CD4-positive, alpha-beta T cell (primary cell): ENCODE measurements around the gene ZNF536. TPM values are rescaled to one million over a fixed set of nuclear protein-coding genes. Genes with fewer than 3 reads are reported as not detected.

Experiments
- ATAC-seq: fragments of 200-7000 bp; cut with Tn5 transposase; one replicate; pipeline ENCODE4 v1.10.0; 2022; ENCODE audit warnings: mild to moderate bottlenecking; ENCODE audit not compliant: poor library complexity
- CTCF ChIA-PET: fragments of 350-600 bp; sonication (Branson Sonifier 250); formaldehyde crosslinking; loops from one replicate; lab custom pipeline; 2021; ENCODE audit warnings: antibody characterized with exemption, inconsistent platforms; lab: Charles Lee
- POLR2A ChIA-PET: fragments of 350-600 bp; sonication (Branson Sonifier 250); formaldehyde crosslinking; loops from one replicate; lab custom pipeline; 2021; ENCODE audit warnings: antibody characterized with exemption, inconsistent platforms; lab: Charles Lee
- DNase-seq, 14 experiments: peaks; one replicate each; pipeline ENCODE4 v3.0.0-alpha.2; 2013 to 2020; ENCODE audit warnings: mixed read lengths in 2 of 14
- H3K27ac ChIP-seq, 2 donors: one replicate each; pipeline versions ENCODE4 v1.5.1 to v1.7.0; 2013; ENCODE audit warnings: low read length in 2 of 2, low read depth in 1 of 2, mild to moderate bottlenecking in 1 of 2
- H3K27me3 ChIP-seq, 2 experiments: 1 replicate in 1 of 2; 2 replicates in 1 of 2; pipeline versions ENCODE4 v1.6.1 to v1.7.0; 2013; ENCODE audit warnings: low read length in 2 of 2, control low read depth in 1 of 2, mild to moderate bottlenecking in 1 of 2, moderate library complexity in 1 of 2; ENCODE audit not compliant: insufficient read depth in 2 of 2, control insufficient read depth in 1 of 2
- H3K36me3 ChIP-seq: one replicate; pipeline ENCODE4 v1.6.1; 2013; ENCODE audit warnings: low read length, control low read depth; ENCODE audit not compliant: insufficient read depth
- H3K4me1 ChIP-seq: one replicate; pipeline ENCODE4 v1.6.1; 2013; ENCODE audit warnings: low read length, control low read depth; ENCODE audit not compliant: insufficient read depth
- H3K4me3 ChIP-seq: one replicate; pipeline ENCODE4 v1.5.1; 2013; ENCODE audit warnings: mild to moderate bottlenecking, low read length, moderate library complexity
- H3K9me3 ChIP-seq, 2 experiments: 1 replicate in 1 of 2; 2 replicates in 1 of 2; pipeline versions ENCODE4 v1.6.1 to v1.7.0; 2013; ENCODE audit warnings: low read length in 2 of 2, mild to moderate bottlenecking in 2 of 2, control low read depth in 1 of 2, moderate library complexity in 1 of 2; ENCODE audit not compliant: control insufficient read depth in 1 of 2, insufficient read depth in 1 of 2
- H3K27ac Mint-ChIP-seq: one replicate; pipeline ENCODE4 v1.8.0; 2020; ENCODE audit warnings: mixed read lengths
- H3K27me3 Mint-ChIP-seq: one replicate; pipeline ENCODE4 v1.8.0; 2021; ENCODE audit warnings: mixed read lengths
- H3K36me3 Mint-ChIP-seq: one replicate; pipeline ENCODE4 v1.8.0; 2021; ENCODE audit warnings: low read depth, mixed read lengths
- H3K4me1 Mint-ChIP-seq: one replicate; pipeline ENCODE4 v1.8.0; 2021; ENCODE audit warnings: low read depth, mixed read lengths
- H3K4me3 Mint-ChIP-seq: one replicate; pipeline ENCODE4 v1.8.0; 2020; ENCODE audit warnings: mild to moderate bottlenecking, mixed read lengths
- H3K9me3 Mint-ChIP-seq: one replicate; pipeline ENCODE4 v1.8.0; 2020; ENCODE audit warnings: mixed read lengths
- CTCF ChIP-seq: fragments of 200-600 bp; IDR thresholded peaks from one replicate; pipeline ENCODE4 v1.8.0; 2022; ENCODE audit warnings: antibody characterized with exemption, mild to moderate bottlenecking
- intact Hi-C, 2 experiments: fragments of 100-400 bp; cut with DNase I in 1 of 2; cut with micrococcal nuclease in 1 of 2; formaldehyde crosslinking; loops; one replicate each; pipeline versions ENCODE4 v1.15.1 to v1.9.0; 2023 to 2025; cut with DNase I, micrococcal nuclease
- total RNA-seq, 174 experiments: library from RNA in 2 of 174; stranded (reverse) in 2 of 174; gene quantifications; one replicate each; pipeline ENCODE4 v1.2.3 and lab custom pipeline; 2021 to 2026

Gene ZNF536
- total RNA-seq, 2 experiments from 2014 or later: not detected

GRCh38 chr19:30543243-30543945 lies 171.2 kb downstream of the ZNF536 start:
- DNase-seq (no peak), ATAC-seq (no peak)
- no peaks in the 10 kb centered on the region for H3K36me3 ChIP-seq
- H3K4me1 ChIP-seq: no peaks in the 10 kb centered on the region
- no peak for TF ChIP-seq CTCF
- no peaks in the 10 kb centered on the region for H3K27me3 ChIP-seq
- no peak overlapping the region for H3K4me3 ChIP-seq
- Mint-ChIP-seq H3K9me3 (no peaks in the 10 kb centered on the region), H3K27me3 (no peaks in the 10 kb centered on the region), H3K27ac (no peak overlapping the region), H3K36me3 (no peaks in the 10 kb centered on the region), H3K4me1 (no peaks in the 10 kb centered on the region), H3K4me3 (no peak overlapping the region)
- no peak overlapping the region for H3K27ac ChIP-seq
- peaks cover 0 to 10% of the 10 kb centered on the region in 2 experiments for H3K9me3 ChIP-seq
- ChIA-PET POLR2A (no interaction called here), CTCF (no interaction called here)
- intact Hi-C loops: no loop called here

- no peaks in the 10 kb centered on the region for H3K36me3 ChIP-seq
- no peak for ATAC-seq
These were observed 173.6 kb downstream of the ZNF536 start for GRCh38 chr19:30545752-30546151.

GRCh38 chr19:30546332-30546731 lies 174.1 kb downstream of the ZNF536 start:
- POLR2A ChIA-PET: no interaction called here
- H3K9me3 Mint-ChIP-seq: no peaks in the 10 kb centered on the region
- H3K36me3 Mint-ChIP-seq: no peaks in the 10 kb centered on the region
- H3K27me3 Mint-ChIP-seq: no peaks in the 10 kb centered on the region
- H3K4me3 Mint-ChIP-seq: no peak overlapping the region
- no peaks in the 10 kb centered on the region for H3K4me1 Mint-ChIP-seq
- Histone ChIP-seq H3K9me3 (peaks cover 0 to 16% of the 10 kb centered on the region in 2 experiments), H3K4me3 (no peak overlapping the region), H3K27me3 (no peaks in the 10 kb centered on the region), H3K27ac (no peak overlapping the region), H3K4me1 (no peaks in the 10 kb centered on the region), H3K36me3 (no peaks in the 10 kb centered on the region)
- DNase-seq: no peak
- no peak overlapping the region for H3K27ac Mint-ChIP-seq
- CTCF ChIA-PET: no interaction called here
- intact Hi-C loops: no loop called here
- no peak for ATAC-seq
- no peak for TF ChIP-seq CTCF

More at GRCh38 chr19:30545752-30546151, 173.6 kb downstream of the ZNF536 start:
- TF ChIP-seq CTCF: no peak
- H3K36me3 Mint-ChIP-seq: no peaks in the 10 kb centered on the region
- intact Hi-C loops: no loop called here
- no peak overlapping the region for H3K4me3 Mint-ChIP-seq
- Histone ChIP-seq H3K27ac (no peak overlapping the region), H3K27me3 (no peaks in the 10 kb centered on the region), H3K4me1 (no peaks in the 10 kb centered on the region), H3K9me3 (peaks cover 0 to 18% of the 10 kb centered on the region in 2 experiments), H3K4me3 (no peak overlapping the region)
- H3K27ac Mint-ChIP-seq: no peak overlapping the region
- no peaks in the 10 kb centered on the region for H3K9me3 Mint-ChIP-seq
- H3K4me1 Mint-ChIP-seq: no peaks in the 10 kb centered on the region
- no peak for DNase-seq
- POLR2A ChIA-PET: no interaction called here
- H3K27me3 Mint-ChIP-seq: no peaks in the 10 kb centered on the region
- CTCF ChIA-PET: no interaction called here
